Testis (tissue), 3 donors: ENCODE measurements around the gene PMVK. TPM values are rescaled to one million over a fixed set of nuclear protein-coding genes. Genes with fewer than 3 reads are reported as not detected.
"Not testable (repeated sequence)": the region's sequence is repeated elsewhere in the genome, so short reads cannot be mapped to it uniquely, and the experiment has no call there.

ENCODE experiments used
- DNase-seq: peaks from one replicate; pipeline ENCODE4 v3.0.0-alpha.2; 2019
- H3K27ac ChIP-seq, 2 donors: fragments of 200-600 bp; sonication (generic); one replicate each; pipeline ENCODE4 v1.5.1; 2019
- H3K27me3 ChIP-seq: fragments of 200-600 bp; sonication (generic); one replicate; pipeline ENCODE4 v1.5.1; 2019
- H3K36me3 ChIP-seq: fragments of 200-600 bp; sonication (generic); one replicate; pipeline ENCODE4 v1.5.1; 2017; ENCODE audit warnings: low read depth; ENCODE audit errors: missing control alignments
- H3K4me1 ChIP-seq: fragments of 200-600 bp; sonication (generic); one replicate; pipeline ENCODE4 v1.5.1; 2019
- H3K4me3 ChIP-seq, 2 donors: fragments of 200-600 bp; sonication (generic); one replicate each; pipeline ENCODE4 v1.5.1; 2017 to 2019
- H3K9me3 ChIP-seq: fragments of 200-600 bp; sonication (generic); one replicate; pipeline ENCODE4 v1.5.1; 2017
- CTCF ChIP-seq, 3 experiments: fragments of 450-650 bp in 2 of 3; fragments of 200-600 bp in 1 of 3; sonication (generic) in 1 of 3; IDR thresholded peaks; one replicate each; pipeline ENCODE4 v1.5.1; 2016 to 2019; ENCODE audit warnings: antibody characterized with exemption in 3 of 3, mild to moderate bottlenecking in 2 of 3, moderate library complexity in 1 of 3
- POLR2A ChIP-seq: fragments of 450-650 bp; IDR thresholded peaks from one replicate; pipeline ENCODE4 v1.6.1; 2017; ENCODE audit warnings: antibody characterized with exemption, mild to moderate bottlenecking, moderate library complexity
- WGBS, 2 donors: methylation state at CpG; one replicate each; pipeline ENCODE4 v1.1.5; 2018; 5-methylcytosine and 5-hydroxymethylcytosine counted together
- intact Hi-C: fragments of 100-400 bp; cut with DNase I; formaldehyde crosslinking; loops from one replicate; pipeline ENCODE4 v1.15.1; 2023; ENCODE audit warnings: low total_unique reads
- polyA plus RNA-seq: library from polyadenylated mRNA; stranded (reverse); fragments of 350-450 nt; fragmentation: Illumina TruSeq; extraction: RNeasy Lipid Tissue Mini Kit (QIAGEN cat#74804); gene quantifications from one replicate; pipeline ENCODE4 v1.2.3, GENCODE V29; 2014; ENCODE audit warnings: low read depth, low replicate concordance; ENCODE audit not compliant: insufficient read depth
- total RNA-seq, 2 donors: library from RNA; depleted of rRNA; stranded (reverse); fragments of >200 nt; gene quantifications; one replicate each; pipeline ENCODE4 v1.2.3, GENCODE V29; 2016

PMVK gene
- total and polyA plus RNA-seq, 3 donors from 2014 or later: 21.1 to 44.6 (median 27.7) TPM

GRCh38 chr1:154911691-154912550 lies 24.6 kb downstream of the PMVK start:
- Histone ChIP-seq H3K27me3 (no peaks in the 10 kb centered on the region), H3K4me3 (no peak overlapping the region), H3K4me1 (no peaks in the 10 kb centered on the region), H3K27ac (no peak overlapping the region), H3K9me3 (no peaks in the 10 kb centered on the region), H3K36me3 (no peaks in the 10 kb centered on the region)
- WGBS, 2 donors: 85 to 94% methylated on average over 8 of the region's 8 CpGs
- TF ChIP-seq CTCF (IDR thresholded peaks at IDR 0.05): no peak
- no peak for TF ChIP-seq POLR2A
- no peak for DNase-seq
- intact Hi-C loops: no loop called here

GRCh38 chr1:154910851-154911250 lies 25.7 kb downstream of the PMVK start:
- intact Hi-C loops: no loop called here
- no peak overlapping the region for H3K27ac ChIP-seq
- no peak for DNase-seq
- no peaks in the 10 kb centered on the region for H3K36me3 ChIP-seq
- H3K9me3 ChIP-seq: no peaks in the 10 kb centered on the region
- H3K4me3 ChIP-seq: no peak overlapping the region
- H3K27me3 ChIP-seq: no peaks in the 10 kb centered on the region
- H3K4me1 ChIP-seq: no peaks in the 10 kb centered on the region
- 92 to 95% methylated on average over 5 of the region's 5 CpGs for WGBS, 2 donors
- no peak for TF ChIP-seq POLR2A
- TF ChIP-seq CTCF (IDR thresholded peaks at IDR 0.05): no peak

GRCh38 chr1:154908937-154909336 lies 27.6 kb downstream of the PMVK start:
- intact Hi-C loops: no loop called here
- 94% methylated on average over 5 of the region's 5 CpGs for WGBS, 2 donors
- H3K4me3 ChIP-seq: no peak overlapping the region
- no peak overlapping the region for H3K27ac ChIP-seq
- H3K27me3 ChIP-seq: no peaks in the 10 kb centered on the region
- DNase-seq: no peak
- H3K4me1 ChIP-seq: no peaks in the 10 kb centered on the region
- no peaks in the 10 kb centered on the region for H3K36me3 ChIP-seq
- no peak for TF ChIP-seq CTCF (IDR thresholded peaks at IDR 0.05)
- no peaks in the 10 kb centered on the region for H3K9me3 ChIP-seq

- H3K27ac ChIP-seq, intact Hi-C loops, H3K4me3 ChIP-seq, H3K36me3 ChIP-seq, H3K9me3 ChIP-seq, DNase-seq, H3K27me3 ChIP-seq, H3K4me1 ChIP-seq: not testable (repeated sequence)
- 65 to 79% methylated on average over 3 of the region's 3 CpGs for WGBS, 2 donors
Observed at GRCh38 chr1:154908129-154908528, 28.4 kb downstream of the PMVK start.

- WGBS, 2 donors: 83 to 87% methylated on average over 5 to 7 of the region's 7 CpGs
- H3K27ac ChIP-seq: no peak overlapping the region
- H3K4me1 ChIP-seq: no peaks in the 10 kb centered on the region
- no peaks in the 10 kb centered on the region for H3K27me3 ChIP-seq
- DNase-seq: no peak
- TF ChIP-seq POLR2A (no peak), CTCF (IDR thresholded peaks at IDR 0.05) (no peak)
- H3K36me3 ChIP-seq: no peaks in the 10 kb centered on the region
- intact Hi-C loops: no loop called here
- no peaks in the 10 kb centered on the region for H3K9me3 ChIP-seq
- H3K4me3 ChIP-seq: no peak overlapping the region
Observed at GRCh38 chr1:154906621-154907081, 29.9 kb downstream of the PMVK start.
